ENCODE results near the gene WDR82.

DNA sequence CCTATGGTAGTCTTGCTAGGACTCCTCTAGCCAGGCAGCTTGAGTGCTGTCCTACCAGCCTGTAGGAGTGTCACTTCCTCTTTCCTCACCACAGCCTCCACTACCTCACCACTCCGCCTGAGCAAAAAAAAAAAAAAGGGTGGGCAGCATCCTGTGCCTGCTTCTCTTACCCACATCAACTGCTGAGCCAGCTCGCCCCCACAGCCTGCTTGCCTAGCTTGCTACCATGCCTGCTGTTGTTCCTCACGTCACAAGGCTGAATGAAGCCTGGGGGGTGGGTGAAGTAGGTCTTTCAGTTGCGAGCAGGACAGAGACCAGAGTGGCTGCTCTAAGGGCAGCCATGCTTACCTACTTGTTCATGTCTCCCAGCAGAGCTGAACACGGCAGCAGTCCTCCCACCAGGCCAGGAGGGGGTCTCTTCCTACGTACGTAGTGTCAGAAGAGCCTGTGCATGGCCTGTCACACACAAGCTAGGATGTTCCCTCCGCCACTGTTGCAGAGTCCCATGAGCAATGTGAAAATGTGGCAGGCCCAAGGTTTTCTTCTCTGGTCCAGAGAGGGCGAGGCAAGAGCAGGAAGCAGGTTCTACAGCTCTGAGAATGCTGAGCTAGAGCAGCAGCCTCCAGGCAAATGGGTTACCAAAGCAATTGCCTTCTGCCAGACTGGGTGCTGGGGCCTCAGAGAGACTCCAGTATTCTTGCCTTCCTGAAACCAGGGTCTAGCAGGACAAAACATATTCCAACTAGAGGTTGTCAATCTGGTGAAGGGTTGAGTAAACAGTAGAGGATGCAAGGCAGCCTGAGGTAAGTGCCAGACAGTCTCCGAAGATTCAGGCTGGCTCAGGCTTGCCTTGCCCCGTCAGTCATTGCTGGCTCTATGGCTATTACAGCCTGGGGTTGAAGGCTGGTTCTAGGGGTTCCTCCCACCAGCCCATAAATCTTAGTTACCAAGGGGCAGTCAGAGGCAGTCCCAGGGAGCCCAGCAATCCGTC, 24.8 kb downstream of the WDR82 start:
- no peak for TF ChIP-seq POLR2A (IDR thresholded peaks at IDR 0.05)
- TF ChIP-seq, protein P1, sequence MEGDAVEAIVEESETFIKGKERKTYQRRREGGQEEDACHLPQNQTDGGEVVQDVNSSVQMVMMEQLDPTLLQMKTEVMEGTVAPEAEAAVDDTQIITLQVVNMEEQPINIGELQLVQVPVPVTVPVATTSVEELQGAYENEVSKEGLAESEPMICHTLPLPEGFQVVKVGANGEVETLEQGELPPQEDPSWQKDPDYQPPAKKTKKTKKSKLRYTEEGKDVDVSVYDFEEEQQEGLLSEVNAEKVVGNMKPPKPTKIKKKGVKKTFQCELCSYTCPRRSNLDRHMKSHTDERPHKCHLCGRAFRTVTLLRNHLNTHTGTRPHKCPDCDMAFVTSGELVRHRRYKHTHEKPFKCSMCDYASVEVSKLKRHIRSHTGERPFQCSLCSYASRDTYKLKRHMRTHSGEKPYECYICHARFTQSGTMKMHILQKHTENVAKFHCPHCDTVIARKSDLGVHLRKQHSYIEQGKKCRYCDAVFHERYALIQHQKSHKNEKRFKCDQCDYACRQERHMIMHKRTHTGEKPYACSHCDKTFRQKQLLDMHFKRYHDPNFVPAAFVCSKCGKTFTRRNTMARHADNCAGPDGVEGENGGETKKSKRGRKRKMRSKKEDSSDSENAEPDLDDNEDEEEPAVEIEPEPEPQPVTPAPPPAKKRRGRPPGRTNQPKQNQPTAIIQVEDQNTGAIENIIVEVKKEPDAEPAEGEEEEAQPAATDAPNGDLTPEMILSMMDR (IDR thresholded peaks at IDR 0.05): no peak
